CD4-positive, alpha-beta T cell treated with Interferon alpha-2 for 1 hour (primary cell): ENCODE measurements around the gene FANCL.
"Not testable (repeated sequence)": the region's sequence is repeated elsewhere in the genome, so short reads cannot be mapped to it uniquely, and the experiment has no call there.

Source experiments
- DNase-seq, 2 donors: peaks; one replicate each; pipeline ENCODE4 v3.0.0-alpha.2; 2020 to 2022

Gene FANCL

DNA sequence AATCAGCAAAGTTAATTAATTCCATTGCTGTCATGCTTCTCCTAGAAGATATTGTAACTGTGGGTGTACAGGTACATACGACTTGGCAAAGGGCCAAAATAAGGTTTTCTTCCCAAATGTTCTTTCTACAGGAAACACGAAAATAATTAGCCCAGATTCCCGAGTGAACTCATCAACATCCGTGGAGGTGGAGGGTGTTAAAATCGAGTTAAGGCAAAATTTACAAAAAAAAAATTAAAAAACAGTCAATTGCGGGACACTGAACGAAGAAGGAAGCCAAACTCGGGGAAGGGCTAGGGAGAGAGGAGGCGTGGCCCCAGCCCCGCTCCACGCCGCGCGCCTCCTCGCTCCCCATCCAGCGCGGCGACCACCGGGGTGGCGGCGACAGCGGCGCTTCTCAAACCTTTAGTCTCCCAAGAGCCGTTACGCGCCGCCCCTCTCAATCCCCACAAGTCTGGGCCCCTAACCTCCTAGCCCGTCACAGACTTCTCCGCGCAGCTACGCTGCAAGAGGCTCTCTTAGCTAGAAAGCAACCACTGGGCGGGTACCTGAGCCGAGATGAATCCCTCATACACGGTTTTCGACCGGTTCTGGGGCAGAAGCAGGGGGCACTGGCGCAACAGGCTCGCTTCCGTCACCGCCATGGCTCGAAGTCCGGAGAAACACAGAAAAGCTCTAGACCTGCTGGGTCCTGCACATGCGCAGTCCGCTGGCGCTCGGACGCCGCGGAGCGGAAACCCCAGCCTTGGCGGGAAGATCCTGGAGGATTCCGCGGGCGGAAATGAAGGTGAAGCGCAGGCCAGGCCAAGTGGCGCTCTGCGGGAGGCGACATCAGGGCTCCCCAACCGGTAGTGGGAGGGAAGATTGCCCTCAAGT lies at the start of gene FANCL:
TSS of gene FANCL (minus strand) at position 656 of the 876 bp plus-strand sequence. CDS start at position 644, 12 bp downstream.
- peak; percentile 70 to 71 for DNase-seq

DNA sequence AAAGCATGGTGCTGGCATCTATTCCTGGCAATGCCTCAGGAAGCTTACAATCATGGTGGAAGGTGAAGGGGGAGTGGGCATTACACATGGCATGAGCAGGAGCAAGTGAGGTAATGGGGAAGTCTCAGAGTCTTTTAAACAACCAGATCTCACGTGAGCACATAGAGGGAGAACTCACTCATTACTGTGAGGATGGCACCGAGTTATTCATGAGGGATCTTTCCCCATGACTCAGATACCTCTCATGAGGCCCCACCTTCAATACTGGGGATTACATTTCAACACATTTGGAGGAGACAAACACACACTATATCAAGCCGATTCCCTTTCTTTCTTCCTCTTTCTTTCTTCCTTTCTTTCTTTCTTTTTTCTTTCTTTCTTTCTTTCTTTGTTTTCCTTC lies 47.9 kb upstream of the FANCL start:
- DNase-seq: no peak

DNA sequence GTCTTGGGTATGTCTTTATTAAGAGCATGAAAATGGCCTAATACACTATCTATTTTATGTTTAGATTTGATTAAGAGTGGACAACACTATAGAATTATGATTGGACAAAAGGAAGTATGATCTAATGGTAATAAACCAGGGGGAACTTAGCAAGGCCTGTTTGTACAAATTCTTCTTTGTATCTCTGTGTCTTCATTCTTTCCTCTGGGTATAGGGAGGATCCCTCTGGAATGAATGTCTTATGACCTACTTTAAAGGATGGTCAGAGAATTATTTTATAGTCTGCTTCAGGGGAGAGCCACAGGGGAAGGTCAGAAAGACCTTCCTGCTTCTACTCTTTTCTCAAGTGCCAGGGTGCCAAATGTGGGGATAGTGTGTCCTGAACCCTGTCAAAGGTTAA lies 42.8 kb upstream of the FANCL start:
- DNase-seq: no peak

DNA sequence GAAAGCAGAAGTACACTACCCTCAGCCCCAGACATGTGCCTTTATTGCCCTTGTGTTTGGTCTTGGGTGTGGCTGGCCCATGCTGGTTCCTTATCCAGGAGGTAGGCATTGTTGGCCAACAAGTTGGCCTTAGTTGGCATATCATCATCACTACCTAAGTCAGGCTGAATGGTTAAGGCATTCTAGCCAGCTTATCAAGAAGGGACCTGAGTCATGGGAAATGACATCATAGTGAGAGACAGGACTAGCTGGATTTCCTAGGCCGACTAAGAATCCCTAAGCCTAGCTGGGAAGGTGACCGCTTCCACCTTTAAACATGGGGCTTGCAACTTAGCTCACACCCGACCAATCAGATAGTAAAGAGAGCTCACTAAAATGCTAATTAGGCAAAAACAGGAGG lies 34.0 kb upstream of the FANCL start:
- DNase-seq: not testable (repeated sequence)

DNA sequence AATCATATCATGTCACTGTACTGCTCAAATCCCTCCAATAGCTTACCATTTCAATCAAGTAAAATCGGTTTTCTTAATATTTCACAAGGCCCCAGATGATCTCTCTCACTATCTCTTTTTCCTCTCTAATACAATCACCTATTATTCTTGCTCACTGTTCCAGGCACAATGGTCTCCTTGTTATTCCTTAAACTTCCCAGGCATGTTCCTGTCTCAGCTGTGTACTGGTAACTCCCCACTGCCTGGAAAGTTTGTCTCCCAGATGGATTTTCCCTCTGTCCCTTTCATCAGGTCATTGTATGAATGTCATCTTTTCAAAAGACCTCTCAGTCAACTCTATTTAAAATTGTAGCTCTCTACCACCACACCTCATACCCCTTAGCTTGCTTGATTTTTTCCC lies 30.7 kb upstream of the FANCL start:
- DNase-seq: no peak

- no peak for DNase-seq
Measured at GRCh38 chr2:58268685-58269084, 27.6 kb upstream of the FANCL start.

DNA sequence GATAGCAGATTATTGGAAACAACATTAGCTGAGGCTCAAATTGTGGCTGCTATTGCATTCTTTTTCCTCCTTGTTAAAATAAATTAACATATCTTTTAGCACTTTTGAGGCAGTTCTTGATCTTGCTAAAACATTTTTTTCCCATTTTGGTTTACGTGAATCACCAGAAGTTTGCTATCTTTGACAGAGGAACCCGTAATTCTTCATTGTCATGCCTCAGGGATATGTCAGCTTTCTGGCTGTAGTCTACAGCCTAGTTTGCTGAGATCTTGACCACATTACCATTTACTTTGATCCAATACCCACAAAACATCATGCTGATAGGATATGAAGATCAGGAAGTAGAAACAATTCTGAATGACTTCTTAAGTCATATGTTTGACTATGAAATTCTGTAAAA lies 25.1 kb upstream of the FANCL start:
- DNase-seq: no peak

- no peak for DNase-seq
Measured at GRCh38 chr2:58261209-58261608, 20.1 kb upstream of the FANCL start.

DNA sequence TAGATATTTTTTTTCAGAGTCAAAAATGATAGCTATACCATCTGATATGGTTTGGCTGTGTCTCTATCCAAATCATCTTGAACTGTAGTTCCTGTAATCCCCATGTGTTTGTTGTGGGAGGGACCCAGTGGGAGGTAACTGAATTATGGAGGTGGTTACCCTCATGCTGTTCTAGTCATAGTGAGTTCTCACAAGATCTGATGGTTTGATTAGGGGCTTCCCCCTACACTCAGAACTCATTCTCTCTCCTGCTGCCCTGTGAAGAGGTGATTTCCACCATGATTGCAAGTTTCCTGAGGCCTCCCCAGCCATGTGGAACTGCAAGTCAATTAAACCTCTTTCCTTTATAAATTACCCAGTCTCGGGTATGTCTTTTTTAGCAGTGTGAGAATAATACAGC lies 17.3 kb upstream of the FANCL start:
- not testable (repeated sequence) for DNase-seq

GRCh38 chr2:58251331-58252201 lies 10.4 kb upstream of the FANCL start:
- not testable (repeated sequence) for DNase-seq

DNA sequence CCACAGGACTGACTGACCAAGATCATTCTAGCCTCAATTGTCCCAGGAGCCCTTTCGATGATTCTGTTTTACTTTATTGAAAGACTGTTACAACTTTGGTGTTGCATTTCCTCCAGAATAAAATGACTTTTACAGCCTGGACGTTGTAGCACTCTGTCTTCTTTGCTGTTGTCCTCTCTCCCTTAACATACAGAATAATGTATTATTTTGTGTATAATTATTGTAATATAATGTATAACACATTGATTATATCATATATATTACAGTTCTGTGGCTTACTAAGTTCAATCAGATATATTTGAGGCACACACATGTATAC lies 380 bp upstream of the FANCL start:
- no peak for DNase-seq

- no peak for DNase-seq
Measured at GRCh38 chr2:58239243-58239925, 1.7 kb downstream of the FANCL start.

DNA sequence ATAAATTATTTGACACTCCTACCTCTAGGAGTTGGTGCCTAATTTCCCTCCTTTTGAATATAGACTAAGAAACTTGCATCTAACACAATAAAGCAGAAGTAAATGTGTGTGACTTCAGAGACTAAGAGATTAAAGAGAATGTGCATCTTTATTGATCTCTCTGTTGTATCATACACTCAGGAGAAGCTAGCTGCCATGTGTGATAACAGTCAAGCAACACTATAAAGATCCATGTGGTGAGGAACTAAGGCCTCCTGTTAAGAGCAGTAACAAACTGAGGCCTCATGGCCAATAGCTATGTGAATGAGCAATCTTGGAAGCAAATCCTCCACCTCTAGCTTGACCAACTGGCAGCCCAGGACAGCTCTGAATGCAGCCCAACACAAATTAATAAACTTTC lies 3.4 kb downstream of the FANCL start:
- no peak for DNase-seq

DNA sequence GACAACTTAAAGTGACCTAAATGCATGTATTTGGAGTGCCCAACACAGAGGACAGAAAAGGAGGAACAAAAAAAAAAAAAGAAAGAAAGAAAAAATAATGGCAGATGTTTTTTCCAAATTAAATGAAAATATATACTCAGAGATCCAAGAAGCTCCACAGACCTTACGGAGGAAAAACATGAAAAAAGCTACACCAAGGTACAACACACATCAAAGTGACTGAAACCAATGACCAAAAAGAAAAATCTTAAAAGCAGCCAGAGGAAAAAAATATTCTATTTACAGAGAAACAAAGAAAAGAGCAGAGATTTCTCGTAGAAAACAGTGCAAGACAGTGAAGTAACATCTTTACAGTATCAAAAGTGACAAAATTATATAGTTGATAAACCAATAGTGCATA lies 5.1 kb downstream of the FANCL start:
- no peak for DNase-seq

DNA sequence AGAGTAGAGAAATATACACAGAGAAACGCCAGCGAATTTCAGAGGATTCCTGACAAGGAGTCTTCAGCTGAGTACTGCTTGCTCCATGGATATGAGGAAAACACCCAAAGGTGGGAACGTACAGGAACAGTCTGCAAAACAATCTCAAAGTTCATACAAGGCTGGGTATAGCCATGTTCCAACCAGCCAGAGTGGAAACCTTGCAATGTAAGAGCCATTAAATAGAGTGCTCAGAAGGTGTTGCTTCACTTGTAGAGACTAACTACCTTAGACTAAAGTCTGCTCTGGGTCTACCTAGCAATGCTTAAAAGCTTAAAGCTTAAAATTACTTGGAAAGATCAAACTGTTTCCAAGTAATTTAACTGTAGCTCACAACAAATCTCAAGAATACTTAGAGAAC lies 6.0 kb downstream of the FANCL start:
- no peak for DNase-seq

- no peak for DNase-seq
Measured at GRCh38 chr2:58228299-58228698, 12.8 kb downstream of the FANCL start.

DNA sequence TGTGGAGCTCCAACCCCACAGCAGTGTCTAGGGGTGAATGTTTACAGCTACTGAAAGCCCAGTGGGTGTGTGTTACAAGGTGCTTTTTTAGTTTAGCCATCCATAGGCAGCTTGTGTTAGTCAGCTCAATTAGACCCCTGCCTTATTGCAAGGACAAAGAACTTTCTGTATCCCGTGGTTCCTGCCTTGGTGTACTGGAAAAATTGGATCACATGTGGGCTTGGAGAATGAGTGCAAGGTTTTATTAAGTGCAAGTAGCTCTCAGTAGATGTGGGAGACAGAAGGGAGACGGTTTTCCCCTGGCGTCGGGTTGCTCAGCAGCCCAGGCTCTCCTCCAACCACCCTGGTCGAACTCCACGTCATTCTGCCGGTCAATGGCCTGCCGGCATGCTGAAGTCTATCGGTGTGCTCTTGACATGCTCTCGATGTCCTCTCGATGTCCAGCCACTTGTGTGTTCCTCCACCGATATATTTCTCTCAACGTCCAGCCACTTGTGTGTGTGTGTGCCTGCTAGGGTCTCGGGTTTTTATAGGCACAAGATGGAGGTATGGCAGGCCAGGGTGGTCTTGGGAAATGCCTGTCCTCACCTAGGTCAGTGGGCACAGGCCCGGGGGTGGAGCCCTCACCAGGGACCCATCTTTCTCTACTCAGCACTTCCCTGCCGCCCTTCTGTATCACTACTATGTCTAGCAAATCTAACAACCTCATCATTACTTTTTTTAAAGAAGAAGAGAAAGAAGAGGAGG lies 13.8 kb downstream of the FANCL start:
- DNase-seq: no peak

DNA sequence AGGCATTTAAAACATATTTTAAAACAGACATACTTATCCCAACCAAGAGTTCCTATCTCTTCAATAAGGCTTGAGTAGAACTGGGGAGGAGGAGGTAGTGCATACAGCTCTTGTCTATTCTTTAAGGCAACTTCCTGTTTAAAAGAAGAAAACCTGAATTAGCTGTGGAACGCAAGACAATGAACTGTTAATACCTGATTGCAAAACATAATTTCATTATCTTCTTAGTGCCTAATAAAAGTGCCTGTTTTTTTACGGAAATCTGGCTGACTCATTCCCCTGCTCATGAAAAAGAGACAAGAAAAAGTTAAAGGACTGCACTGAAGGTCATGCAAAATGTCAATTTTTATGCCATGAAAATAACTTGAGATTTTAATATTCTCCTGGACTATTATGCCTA lies 19.2 kb downstream of the FANCL start:
- no peak for DNase-seq

GRCh38 chr2:58215429-58215828 lies 25.7 kb downstream of the FANCL start:
- DNase-seq: no peak

GRCh38 chr2:58210951-58211568 lies 30.1 kb downstream of the FANCL start:
- not testable (repeated sequence) for DNase-seq

DNA sequence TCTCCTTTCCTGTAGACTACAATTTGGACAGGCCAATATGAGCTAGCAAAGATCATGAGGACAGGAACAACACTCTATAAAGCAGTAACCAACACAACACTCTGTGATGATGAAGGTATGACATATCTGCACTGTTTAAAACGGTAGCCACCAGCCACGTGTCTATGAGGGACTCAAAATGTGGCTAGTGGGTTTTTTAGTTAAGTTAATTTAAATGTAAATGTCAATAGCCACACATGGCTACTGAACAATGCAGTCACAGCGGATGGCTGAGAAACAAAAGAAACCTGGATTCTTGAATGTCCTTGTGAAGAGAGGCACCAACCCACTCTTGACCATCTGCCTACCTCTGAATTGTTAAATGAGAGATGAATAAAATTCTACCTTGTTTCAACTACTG lies 33.9 kb downstream of the FANCL start:
- DNase-seq: no peak

DNA sequence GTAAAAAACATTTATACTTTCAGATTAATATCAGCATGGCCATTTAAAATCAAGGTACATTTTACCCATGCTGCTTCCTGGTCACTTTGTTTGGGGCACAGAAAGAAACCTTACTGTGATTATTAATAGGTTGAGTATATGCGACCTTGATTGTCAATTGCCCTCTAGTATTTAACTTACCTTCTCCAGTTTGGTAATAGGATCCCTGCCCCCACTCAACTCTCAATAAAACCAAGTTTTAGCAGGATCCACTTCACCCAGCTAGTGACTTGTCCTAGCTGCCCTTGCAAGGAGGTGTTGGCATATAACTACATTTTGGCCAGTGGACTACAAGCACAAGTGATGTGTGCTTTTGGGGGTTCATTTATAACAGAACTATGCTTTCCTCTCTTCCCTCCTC lies 34.3 kb downstream of the FANCL start:
- DNase-seq: no peak
